LHCN-M2 (cell line): Measurements from ENCODE around the gene MAST4. TPM values are rescaled to one million over a fixed set of nuclear protein-coding genes. Genes with fewer than 3 reads are reported as not detected.

Source experiments
- DNase-seq: peaks from one replicate; pipeline ENCODE4 v3.0.0-alpha.2; 2012; ENCODE audit warnings: low read depth
- total RNA-seq: library from RNA; depleted of rRNA; stranded (reverse); fragments of >200 nt; gene quantifications from 2 replicates; pipeline ENCODE4 v1.2.3, GENCODE V29; 2014

Gene MAST4
- total RNA-seq, 1 experiment from 2014 or later = 10.7 TPM

- peak; percentile 48 for DNase-seq
Measured at GRCh38 chr5:66987949-66988838, 392.0 kb downstream of the MAST4 start.

GRCh38 chr5:66989286-66989685, 393.1 kb downstream of the MAST4 start:
- peak; percentile 88 for DNase-seq

- DNase-seq = no peak
Measured at GRCh38 chr5:66989781-66990180, 393.6 kb downstream of the MAST4 start.

GRCh38 chr5:66991746-66992145, 395.6 kb downstream of the MAST4 start:
- no peak for DNase-seq

GRCh38 chr5:66992547-66992946, 396.4 kb downstream of the MAST4 start:
- DNase-seq = no peak

GRCh38 chr5:66993448-66993847, 397.3 kb downstream of the MAST4 start:
- DNase-seq = no peak

GRCh38 chr5:66993882-66994281, 397.7 kb downstream of the MAST4 start:
- DNase-seq = no peak

GRCh38 chr5:66994790-66995189, 398.6 kb downstream of the MAST4 start:
- no peak for DNase-seq

GRCh38 chr5:67000794-67001475, 404.7 kb downstream of the MAST4 start:
- no peak for DNase-seq

GRCh38 chr5:67002832-67003684, 406.9 kb downstream of the MAST4 start:
- no peak for DNase-seq

- no peak for DNase-seq
Measured at GRCh38 chr5:67003685-67003934, 407.4 kb downstream of the MAST4 start.

GRCh38 chr5:67003935-67004729, 407.9 kb downstream of the MAST4 start:
- DNase-seq = peak; percentile 91

- DNase-seq = no peak
Measured at GRCh38 chr5:67004730-67005350, 408.6 kb downstream of the MAST4 start.

GRCh38 chr5:67005737-67006499, 409.7 kb downstream of the MAST4 start:
- DNase-seq = no peak

GRCh38 chr5:67006500-67006848, 410.3 kb downstream of the MAST4 start:
- no peak for DNase-seq

- DNase-seq = no peak
Measured at GRCh38 chr5:67009028-67009427, 412.8 kb downstream of the MAST4 start.

- DNase-seq = peak; percentile 91
Measured at GRCh38 chr5:67010684-67011409, 414.7 kb downstream of the MAST4 start.

GRCh38 chr5:67011422-67011821, 415.2 kb downstream of the MAST4 start:
- no peak for DNase-seq

GRCh38 chr5:67012171-67012570, 416.0 kb downstream of the MAST4 start:
- no peak for DNase-seq

- DNase-seq = no peak
Measured at GRCh38 chr5:67013719-67014118, 417.5 kb downstream of the MAST4 start.
